Measurements from ENCODE around the gene METTL2B.
A peak's percentile ranks its signal among the peaks of the same experiment; 100 is the strongest.

Gene METTL2B

GRCh38 chr7:128476402-128477335 lies at the start of gene METTL2B:
Gene METTL2B (plus strand): TSS chr7:128476748. CDS start chr7:128476766, 18 bp downstream.
- peak within 1 kb of the TSS; percentile 78 for H3K4me3 ChIP-seq (replicated peaks; ENCODE audit: low read depth, low read length)
- peak; percentile 87 for DNase-seq (ENCODE audit: low read depth)
- peak; percentile 22 for TF ChIP-seq CTCF (IDR thresholded peaks at IDR 0.05; ENCODE audit: low read length, missing control alignments)

DNA sequence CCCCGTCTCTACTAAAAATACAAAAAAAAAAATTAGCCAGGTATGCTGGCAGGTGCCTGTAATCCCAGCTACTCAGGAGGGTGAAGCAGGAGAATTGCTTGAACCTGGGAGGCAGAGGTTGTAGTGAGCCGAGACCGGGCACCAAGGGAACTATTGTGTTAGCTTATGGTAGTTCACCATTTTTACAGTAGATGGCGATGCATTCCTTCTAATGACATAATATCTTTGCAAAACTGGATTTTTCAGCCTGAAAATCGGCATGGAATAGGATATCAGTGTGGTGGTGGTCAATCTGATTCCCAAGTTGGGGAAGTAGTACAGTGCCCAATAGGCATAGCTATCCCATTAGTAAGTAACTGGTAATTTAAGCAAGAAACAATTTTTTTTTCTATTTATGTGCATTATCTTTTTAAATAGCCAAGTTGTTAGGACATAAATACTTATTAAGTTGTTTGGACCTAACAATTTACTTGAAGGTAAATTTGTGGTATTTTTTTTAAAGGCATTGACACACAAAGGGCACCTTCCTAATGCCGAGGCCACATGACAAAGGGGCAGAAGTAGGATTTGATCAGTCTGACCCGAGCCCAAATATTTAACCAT lies 49.2 kb upstream of the METTL2B start:
- H3K4me3 ChIP-seq (replicated peaks; ENCODE audit: low read depth, low read length), result no peak overlapping the region
- DNase-seq (ENCODE audit: low read depth), result peak; percentile 79
- peak; percentile 61 for TF ChIP-seq CTCF (IDR thresholded peaks at IDR 0.05; ENCODE audit: low read length, missing control alignments)

GRCh38 chr7:128430207-128430606 lies 46.3 kb upstream of the METTL2B start:
- no peak for DNase-seq (ENCODE audit: low read depth)
- no peak for TF ChIP-seq CTCF (IDR thresholded peaks at IDR 0.05; ENCODE audit: low read length, missing control alignments)
- H3K4me3 ChIP-seq (replicated peaks; ENCODE audit: low read depth, low read length), result no peak overlapping the region

DNA sequence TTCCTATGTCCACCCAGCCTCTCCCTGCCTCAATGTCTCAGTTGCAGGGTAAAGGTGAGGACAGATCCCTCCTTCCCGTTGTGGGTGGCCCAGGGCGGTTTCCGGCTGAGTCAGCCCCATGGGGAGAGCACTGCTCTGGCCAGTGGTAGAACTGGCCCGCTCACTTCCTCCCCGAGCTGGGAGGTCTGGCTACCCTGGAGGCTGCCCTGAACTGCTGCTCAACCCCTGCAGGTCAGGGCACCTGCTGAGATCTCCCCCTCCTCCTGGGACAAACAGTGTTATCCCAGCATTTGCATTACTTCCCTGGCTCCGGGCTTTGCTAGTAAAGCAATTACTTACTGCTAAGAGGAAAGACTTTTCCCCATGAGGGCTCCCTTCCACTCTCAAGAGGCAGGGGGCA lies 45.3 kb upstream of the METTL2B start:
- no peak for TF ChIP-seq CTCF (IDR thresholded peaks at IDR 0.05; ENCODE audit: low read length, missing control alignments)
- H3K4me3 ChIP-seq (replicated peaks; ENCODE audit: low read depth, low read length), result no peak overlapping the region
- DNase-seq (ENCODE audit: low read depth), result peak; percentile 38

GRCh38 chr7:128431754-128432153 lies 44.8 kb upstream of the METTL2B start:
- no peak overlapping the region for H3K4me3 ChIP-seq (replicated peaks; ENCODE audit: low read depth, low read length)
- DNase-seq (ENCODE audit: low read depth), result no peak
- no peak for TF ChIP-seq CTCF (IDR thresholded peaks at IDR 0.05; ENCODE audit: low read length, missing control alignments)

DNA sequence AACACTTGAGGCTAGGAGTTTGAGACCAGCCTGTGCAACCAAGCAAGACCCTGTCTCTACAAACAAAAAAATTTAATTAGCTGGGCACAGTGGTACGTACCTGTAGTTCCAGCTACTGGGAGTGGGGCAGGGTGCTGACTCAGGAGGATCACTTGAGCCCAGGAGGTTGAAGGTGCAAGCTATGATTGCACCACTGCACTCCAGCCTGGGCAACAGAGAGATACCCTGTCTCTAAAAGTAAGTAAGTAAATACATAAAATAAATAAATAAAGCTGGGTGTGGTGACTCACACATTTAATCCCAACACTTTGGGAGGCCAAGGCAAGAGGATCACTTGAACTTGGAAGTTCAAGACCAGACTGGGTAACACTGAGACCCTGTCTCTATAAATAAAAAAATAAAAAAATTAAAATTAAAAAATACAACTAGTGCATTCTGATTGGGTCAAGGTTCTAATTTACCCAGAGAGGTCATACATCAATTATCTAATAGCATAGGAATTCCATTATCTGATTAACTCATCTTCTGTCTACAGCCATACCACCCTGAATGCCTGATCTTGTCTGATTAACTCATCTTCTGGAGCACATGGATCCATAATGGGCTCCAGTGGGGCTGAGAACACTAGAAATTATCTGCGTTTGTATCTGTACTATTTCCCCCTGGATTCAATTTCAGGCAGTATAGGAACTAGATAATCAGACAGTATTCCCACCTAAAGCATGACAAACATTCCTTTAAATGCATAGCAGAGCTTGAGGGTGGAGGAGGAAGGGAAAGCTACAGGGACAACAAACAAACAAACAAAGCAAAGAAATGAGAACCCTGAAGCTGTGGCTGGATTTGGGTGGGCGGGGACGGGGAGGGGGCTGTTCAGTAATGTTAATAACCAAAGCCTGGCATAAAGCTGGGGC lies 41.9 kb upstream of the METTL2B start:
- no peak for DNase-seq (ENCODE audit: low read depth)
- no peak for TF ChIP-seq CTCF (IDR thresholded peaks at IDR 0.05; ENCODE audit: low read length, missing control alignments)
- no peak overlapping the region for H3K4me3 ChIP-seq (replicated peaks; ENCODE audit: low read depth, low read length)

Measured in fibroblast of pulmonary artery (primary cell).